Muscle of leg (tissue), 11 donors: Measurements from ENCODE around the gene RABGAP1L. TPM values are rescaled to one million over a fixed set of nuclear protein-coding genes. Genes with fewer than 3 reads are reported as not detected.
A peak's percentile ranks its signal among the peaks of the same experiment; 100 is the strongest.
"Not testable (repeated sequence)": the region's sequence is repeated elsewhere in the genome, so short reads cannot be mapped to it uniquely, and the experiment has no call there.

ENCODE experiments used
- DNase-seq: peaks from one replicate; pipeline ENCODE4 v3.0.0; 2013
- H3K27ac ChIP-seq: one replicate; pipeline ENCODE4 v1.5.1; 2013; ENCODE audit warnings: mild to moderate bottlenecking, low read length, control low read depth
- H3K27me3 ChIP-seq: one replicate; pipeline ENCODE4 v1.6.1; 2013; ENCODE audit warnings: low read length; ENCODE audit not compliant: control insufficient read depth, insufficient read depth
- H3K36me3 ChIP-seq: one replicate; pipeline ENCODE4 v1.6.1; 2013; ENCODE audit warnings: low read length; ENCODE audit not compliant: control insufficient read depth, insufficient read depth
- H3K4me1 ChIP-seq: one replicate; pipeline ENCODE4 v1.6.1; 2013; ENCODE audit warnings: low read length; ENCODE audit not compliant: control insufficient read depth, insufficient read depth
- H3K4me3 ChIP-seq: one replicate; pipeline ENCODE4 v1.5.1; 2013; ENCODE audit warnings: low read length, control low read depth
- H3K9me3 ChIP-seq: replicated peaks from 2 replicates; pipeline ENCODE4 v1.6.1; 2013; ENCODE audit warnings: low read depth, low read length; ENCODE audit not compliant: control insufficient read depth
- WGBS: methylation state at CpG from one replicate; pipeline ENCODE4 v1.1.5; 2013; ENCODE audit warnings: missing lambda C conversion rate; ENCODE audit not compliant: insufficient coverage; 5-methylcytosine and 5-hydroxymethylcytosine counted together
- polyA plus RNA-seq, 8 donors: library from polyadenylated mRNA; unstranded; fragments of 120-200 nt; gene quantifications; one replicate each; pipeline versions ENCODE4 v1.2.1 to v1.2.3, GENCODE V29; 2013; ENCODE audit warnings: inconsistent platforms in 1 of 8, low replicate concordance in 1 of 8; ENCODE audit not compliant: insufficient read length in 8 of 8, insufficient read depth in 1 of 8
- total RNA-seq: library from RNA; stranded (reverse); fragments of 120-200 nt; gene quantifications from one replicate; pipeline ENCODE4 v1.2.4, GENCODE V29; 2013

Gene RABGAP1L
- total and polyA plus RNA-seq, 9 donors = 9.8 to 27.2 (median 11.6) TPM

- Histone ChIP-seq H3K36me3 (no peaks in the 10 kb centered on the region), H3K4me3 (no peak overlapping the region), H3K27me3 (no peaks in the 10 kb centered on the region), H3K9me3 (no peaks in the 10 kb centered on the region), H3K4me1 (no peaks in the 10 kb centered on the region), H3K27ac (no peak overlapping the region)
- peak; percentile 66 for DNase-seq
- 100% methylated on average over 1 of the region's 1 CpG for WGBS
Measured at GRCh38 chr1:174883409-174883808, 724.1 kb downstream of the RABGAP1L start.

- Histone ChIP-seq H3K27me3 (no peaks in the 10 kb centered on the region), H3K27ac (no peak overlapping the region), H3K36me3 (no peaks in the 10 kb centered on the region), H3K4me3 (no peak overlapping the region), H3K9me3 (no peaks in the 10 kb centered on the region), H3K4me1 (no peaks in the 10 kb centered on the region)
- peak; percentile 43 for DNase-seq
- no CpG with 5 or more reads among the region's 3 CpGs for WGBS
Measured at GRCh38 chr1:174884038-174884437, 724.7 kb downstream of the RABGAP1L start.

GRCh38 chr1:174884566-174884965, 725.2 kb downstream of the RABGAP1L start:
- 40% methylated on average over 1 of the region's 2 CpGs for WGBS
- H3K36me3 ChIP-seq = no peaks in the 10 kb centered on the region
- H3K27ac ChIP-seq = no peak overlapping the region
- no peaks in the 10 kb centered on the region for H3K4me1 ChIP-seq
- H3K4me3 ChIP-seq = no peak overlapping the region
- H3K9me3 ChIP-seq = no peaks in the 10 kb centered on the region
- DNase-seq = no peak
- H3K27me3 ChIP-seq = no peaks in the 10 kb centered on the region

- Histone ChIP-seq H3K4me1 (no peaks in the 10 kb centered on the region), H3K27me3 (no peaks in the 10 kb centered on the region), H3K27ac (no peak overlapping the region), H3K4me3 (no peak overlapping the region), H3K36me3 (no peaks in the 10 kb centered on the region), H3K9me3 (no peaks in the 10 kb centered on the region)
- no peak for DNase-seq
- WGBS = 100% methylated on average over 2 of the region's 4 CpGs
Measured at GRCh38 chr1:174890024-174890423, 730.7 kb downstream of the RABGAP1L start.

- no peak overlapping the region for H3K4me3 ChIP-seq
- no peak for DNase-seq
- no peak overlapping the region for H3K27ac ChIP-seq
- no peaks in the 10 kb centered on the region for H3K9me3 ChIP-seq
- H3K4me1 ChIP-seq = no peaks in the 10 kb centered on the region
- WGBS = 97% methylated on average over 11 of the region's 15 CpGs
- no peaks in the 10 kb centered on the region for H3K36me3 ChIP-seq
- no peaks in the 10 kb centered on the region for H3K27me3 ChIP-seq
Measured at GRCh38 chr1:174892016-174892415, 732.7 kb downstream of the RABGAP1L start.

GRCh38 chr1:174894117-174894762, 734.9 kb downstream of the RABGAP1L start:
- no peaks in the 10 kb centered on the region for H3K4me1 ChIP-seq
- no peaks in the 10 kb centered on the region for H3K9me3 ChIP-seq
- no peak overlapping the region for H3K27ac ChIP-seq
- H3K4me3 ChIP-seq = no peak overlapping the region
- no peaks in the 10 kb centered on the region for H3K36me3 ChIP-seq
- no peak for DNase-seq
- WGBS = 80% methylated on average over 1 of the region's 2 CpGs
- H3K27me3 ChIP-seq = no peaks in the 10 kb centered on the region

GRCh38 chr1:174895610-174896009, 736.3 kb downstream of the RABGAP1L start:
- no CpG with 5 or more reads among the region's 1 CpG for WGBS
- not testable (repeated sequence) for DNase-seq, H3K4me1 ChIP-seq, H3K27me3 ChIP-seq, H3K4me3 ChIP-seq, H3K27ac ChIP-seq, H3K9me3 ChIP-seq, H3K36me3 ChIP-seq

- Histone ChIP-seq H3K4me3 (no peak overlapping the region), H3K27ac (no peak overlapping the region), H3K9me3 (no peaks in the 10 kb centered on the region), H3K36me3 (no peaks in the 10 kb centered on the region), H3K27me3 (no peaks in the 10 kb centered on the region), H3K4me1 (no peaks in the 10 kb centered on the region)
- no CpG with 5 or more reads among the region's 3 CpGs for WGBS
- no peak for DNase-seq
Measured at GRCh38 chr1:174898102-174898797, 738.9 kb downstream of the RABGAP1L start.

- H3K36me3 ChIP-seq = no peaks in the 10 kb centered on the region
- H3K4me1 ChIP-seq = no peaks in the 10 kb centered on the region
- no peak for DNase-seq
- H3K27ac ChIP-seq = no peak overlapping the region
- H3K27me3 ChIP-seq = no peaks in the 10 kb centered on the region
- no peak overlapping the region for H3K4me3 ChIP-seq
- peaks cover 2% of the 10 kb centered on the region for H3K9me3 ChIP-seq
- WGBS = no CpG with 5 or more reads among the region's 3 CpGs
Measured at GRCh38 chr1:174900317-174900716, 741.0 kb downstream of the RABGAP1L start.

GRCh38 chr1:174902531-174903099, 743.3 kb downstream of the RABGAP1L start:
- H3K27me3 ChIP-seq = no peaks in the 10 kb centered on the region
- no peaks in the 10 kb centered on the region for H3K36me3 ChIP-seq
- peaks cover 2% of the 10 kb centered on the region for H3K9me3 ChIP-seq
- no peak overlapping the region for H3K27ac ChIP-seq
- H3K4me3 ChIP-seq = no peak overlapping the region
- no peak for DNase-seq
- H3K4me1 ChIP-seq = no peaks in the 10 kb centered on the region
- WGBS = 100% methylated on average over 1 of the region's 4 CpGs
